ENCODE results near the gene FBXL15.
A peak's percentile ranks its signal among the peaks of the same experiment; 100 is the strongest.

Gene FBXL15

DNA sequence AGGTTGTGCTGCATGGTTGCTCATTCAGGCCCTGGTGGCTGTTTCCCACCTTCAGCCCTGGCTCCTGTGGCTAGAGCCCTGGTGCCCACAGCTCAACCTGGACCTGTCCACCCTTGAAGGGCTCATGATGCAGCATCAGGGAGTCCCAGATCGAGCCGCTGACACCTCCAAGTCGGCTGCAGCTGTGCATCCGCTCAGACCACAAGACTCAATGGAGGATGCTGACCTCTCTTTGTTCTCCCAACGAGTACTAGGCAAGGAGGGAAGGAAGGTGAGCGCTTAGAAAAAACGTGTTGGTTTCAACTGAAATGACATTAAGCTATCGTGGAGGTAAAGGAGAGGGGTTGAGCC is 40.2 kb downstream of the FBXL15 start:
- DNase-seq = no peak

DNA sequence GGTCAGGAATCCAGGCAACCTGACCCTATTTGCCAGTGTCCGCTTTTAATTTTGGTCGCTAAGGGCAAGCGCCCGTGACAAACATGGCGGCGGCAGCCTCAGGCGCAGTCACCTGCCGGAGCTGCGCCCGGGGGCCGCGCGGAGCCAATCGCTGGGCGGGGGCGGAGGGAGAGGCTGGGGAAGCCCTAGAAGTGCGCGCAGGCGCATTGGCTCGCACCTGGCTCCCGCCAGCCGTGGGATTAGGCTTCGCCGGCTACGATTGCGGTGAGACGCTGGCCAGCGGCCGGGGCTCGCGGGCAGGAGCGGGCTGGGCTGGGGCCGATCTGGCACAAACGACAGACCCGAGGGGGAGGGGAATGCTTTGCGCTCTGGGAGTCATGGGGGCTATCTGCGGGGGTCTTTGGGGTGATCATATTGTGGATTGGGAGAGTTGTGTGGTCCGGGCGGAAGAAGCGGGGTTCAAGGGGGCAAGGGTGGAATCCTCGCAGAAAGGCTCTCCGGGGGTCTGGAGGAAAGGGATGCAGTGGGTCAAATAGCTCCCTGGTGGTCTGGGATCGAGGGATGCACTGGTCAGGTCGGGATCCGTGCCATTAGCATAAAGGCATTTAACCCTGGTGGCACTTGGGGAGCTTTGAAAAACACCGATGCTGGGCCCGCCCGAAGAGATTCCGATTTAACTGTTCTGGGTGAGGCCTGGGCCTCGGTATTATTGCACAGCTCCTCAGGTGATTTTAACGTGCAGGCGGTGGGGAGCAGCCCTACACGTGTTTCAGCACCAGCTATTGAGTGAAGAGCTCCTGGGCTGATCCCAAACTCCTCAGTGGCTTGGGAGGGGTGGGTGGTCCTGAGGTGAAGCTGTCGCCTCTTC is 40.8 kb downstream of the FBXL15 start:
- peak; percentile 88 for DNase-seq

DNA sequence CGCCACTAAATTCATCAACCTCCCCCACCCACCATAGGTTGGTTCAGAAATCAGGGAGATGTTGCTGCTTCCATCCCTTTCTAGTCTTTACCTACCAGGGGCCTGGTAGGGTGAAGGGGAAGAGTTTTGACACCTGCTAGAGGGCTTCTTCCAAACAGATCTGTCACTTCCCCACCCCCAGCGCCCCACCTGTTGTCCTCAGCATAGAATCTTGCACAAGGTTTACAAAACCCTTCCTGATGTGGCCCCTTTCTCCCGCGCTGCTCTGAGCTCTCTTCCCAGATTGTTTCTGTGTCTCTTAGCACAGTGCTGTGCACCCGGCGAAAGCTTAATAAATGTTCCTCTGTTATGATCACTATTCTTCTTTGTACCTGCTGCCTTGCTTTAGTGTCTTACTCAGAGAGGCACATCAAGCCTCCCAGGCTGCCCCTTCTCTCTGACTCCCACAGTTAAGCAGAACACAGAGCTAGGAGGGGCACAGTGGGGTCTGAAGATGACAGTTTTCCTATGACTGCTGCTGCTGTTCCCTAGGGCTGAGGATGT is 41.9 kb downstream of the FBXL15 start:
- no peak for DNase-seq

DNA sequence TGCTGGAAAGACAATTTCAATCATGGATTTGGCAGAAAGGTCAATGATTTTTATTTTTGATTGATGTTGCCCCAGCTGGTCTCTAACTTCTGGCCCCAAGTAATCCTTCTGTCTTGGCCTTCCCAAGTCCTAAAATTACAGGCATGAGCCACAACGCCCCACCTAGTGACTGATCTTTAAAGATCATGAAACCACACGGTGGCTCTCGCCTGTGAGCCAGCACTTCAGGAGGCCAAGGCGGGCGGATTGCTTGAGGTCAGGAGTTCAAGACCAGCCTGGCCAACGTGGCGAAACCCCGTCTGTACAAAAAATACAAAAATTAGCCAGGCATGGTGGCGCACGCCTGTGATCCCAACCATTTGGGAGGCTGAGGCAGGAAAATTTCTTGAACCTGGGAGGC is 43.3 kb downstream of the FBXL15 start:
- DNase-seq = no peak

DNA sequence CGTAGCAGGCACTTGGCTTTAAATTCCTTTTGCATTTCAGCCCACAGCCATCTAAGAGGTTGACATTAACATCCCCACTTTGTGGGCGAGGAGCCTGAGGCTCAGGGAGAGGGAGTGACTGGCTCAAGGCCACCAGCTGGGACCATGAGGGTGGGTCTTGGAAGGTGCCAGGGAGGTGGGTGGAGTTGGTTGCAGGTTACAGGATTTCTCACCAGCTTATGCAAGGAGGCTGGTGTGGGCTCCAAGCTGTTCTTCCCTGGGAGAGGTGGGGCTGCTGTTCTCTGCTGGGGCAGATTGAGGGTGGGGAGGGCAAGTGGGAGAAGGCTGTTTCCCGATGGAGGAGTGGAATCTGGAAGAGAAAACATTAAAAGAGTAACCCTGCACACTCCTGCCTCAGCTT is 44.8 kb downstream of the FBXL15 start:
- DNase-seq = no peak

DNA sequence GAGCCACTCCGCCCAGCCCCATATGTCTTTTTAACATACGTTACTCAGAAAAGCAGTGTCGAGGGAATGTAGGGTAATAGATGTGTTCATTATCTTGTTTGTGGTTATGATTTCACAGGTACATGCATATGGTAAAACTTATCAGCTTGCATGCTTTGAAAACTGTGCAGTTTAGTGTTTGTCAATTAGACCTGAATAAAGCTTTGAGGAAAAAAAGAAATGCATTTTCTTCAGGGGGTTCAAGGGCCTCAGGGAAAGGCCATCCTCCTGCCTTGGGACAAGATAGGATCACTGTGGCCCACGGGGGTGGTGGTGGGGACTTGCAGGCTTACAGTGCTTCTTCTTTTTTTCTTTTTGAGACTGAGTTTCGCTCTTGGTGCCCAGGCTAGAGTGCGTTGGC is 46.7 kb downstream of the FBXL15 start:
- DNase-seq = no peak

DNA sequence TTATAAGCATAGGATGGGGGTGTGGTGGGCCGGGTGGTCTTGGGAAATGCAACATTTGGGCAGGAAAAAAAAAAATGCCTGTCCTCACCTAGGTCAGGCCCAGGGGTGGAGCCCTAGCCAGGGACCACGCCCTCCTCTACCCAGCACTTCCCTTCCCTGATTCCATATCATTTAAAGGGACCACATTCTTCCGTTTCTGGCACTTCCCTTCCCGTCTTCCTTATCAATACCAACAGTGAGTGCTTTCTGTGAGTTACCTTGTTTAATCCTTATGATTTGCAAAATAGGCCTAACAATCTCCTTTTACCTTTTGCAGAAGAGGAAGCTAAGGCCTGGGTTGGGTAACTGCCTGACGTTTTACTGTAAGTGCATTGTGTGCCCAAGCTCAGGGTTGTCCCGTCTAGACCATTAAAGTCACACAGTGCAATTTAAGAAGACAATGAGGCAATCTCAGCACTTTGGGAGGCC is 47.4 kb downstream of the FBXL15 start:
- DNase-seq = peak; percentile 91

DNA sequence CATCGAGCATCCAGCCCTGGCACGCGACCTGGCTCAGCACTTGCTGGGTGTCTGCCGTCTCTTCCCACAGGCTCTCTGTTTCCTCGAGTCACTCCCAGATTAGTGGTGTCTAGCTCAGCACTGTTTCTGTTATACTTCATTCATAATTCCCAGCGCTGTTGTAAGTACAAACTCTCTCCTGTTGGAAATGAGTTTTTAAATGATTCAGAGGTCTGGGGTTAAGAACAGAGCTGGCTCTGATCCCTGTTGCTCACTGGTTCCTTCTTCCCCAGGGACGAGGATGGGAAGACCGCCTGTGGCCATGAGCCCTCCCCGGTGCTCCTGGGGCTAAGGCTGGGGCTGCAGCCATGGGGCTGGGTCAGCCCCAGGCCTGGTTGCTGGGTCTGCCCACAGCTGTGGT is 48.0 kb downstream of the FBXL15 start:
- DNase-seq = no peak

DNA sequence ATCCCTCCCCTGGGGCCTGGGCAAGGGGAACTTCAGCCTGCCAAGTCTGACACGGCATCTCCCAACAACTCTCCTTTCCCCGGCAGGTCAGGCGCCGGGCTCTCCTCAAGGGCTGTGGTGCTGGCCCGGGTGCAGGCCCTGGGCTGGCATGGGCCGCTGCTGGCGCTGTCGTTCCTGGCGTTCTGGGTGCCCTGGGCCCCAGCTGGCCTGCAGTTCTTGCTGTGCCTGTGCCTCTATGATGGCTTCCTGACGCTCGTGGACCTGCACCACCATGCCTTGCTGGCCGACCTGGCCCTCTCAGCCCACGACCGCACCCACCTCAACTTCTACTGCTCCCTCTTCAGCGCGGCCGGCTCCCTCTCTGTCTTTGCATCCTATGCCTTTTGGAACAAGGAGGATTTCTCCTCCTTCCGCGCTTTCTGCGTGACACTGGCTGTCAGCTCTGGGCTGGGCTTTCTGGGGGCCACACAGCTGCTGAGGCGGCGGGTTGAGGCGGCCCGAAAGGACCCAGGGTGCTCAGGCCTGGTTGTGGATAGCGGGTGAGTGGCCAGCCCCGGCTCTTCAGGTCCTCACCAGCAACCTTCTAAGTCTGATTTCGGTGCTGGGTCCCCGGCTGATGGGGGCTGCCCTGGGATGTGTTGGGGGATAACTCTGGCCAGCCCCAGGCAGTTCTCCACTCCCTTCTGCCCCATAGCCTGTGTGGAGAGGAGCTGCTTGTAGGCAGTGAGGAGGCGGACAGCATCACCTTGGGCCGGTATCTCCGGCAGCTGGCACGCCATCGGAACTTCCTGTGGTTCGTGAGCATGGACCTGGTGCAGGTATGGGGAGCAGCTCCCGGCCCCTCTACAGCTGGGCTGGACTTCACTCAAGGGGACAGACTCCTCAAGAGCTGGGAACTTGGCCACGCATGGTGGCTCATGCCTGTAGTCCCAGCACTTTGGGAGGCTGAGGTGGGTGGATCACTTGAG is 50.2 kb downstream of the FBXL15 start:
- no peak for DNase-seq

Data from inflammatory macrophage treated with lipopolysaccharide for 4 hours (primary cell).